IPS-20b (cell line): ENCODE results near the gene BCAP31.

Experiments used
- H3K27ac ChIP-seq: one replicate; pipeline ENCODE4 v1.5.1; 2013; ENCODE audit warnings: low read length
- H3K27me3 ChIP-seq: 2 replicates; pipeline ENCODE4 v1.6.1; 2013; ENCODE audit warnings: mild to moderate bottlenecking, low read length, inconsistent platforms; ENCODE audit not compliant: insufficient read depth
- H3K36me3 ChIP-seq: 2 replicates; pipeline ENCODE4 v1.6.1; 2013; ENCODE audit warnings: low read depth, mild to moderate bottlenecking, inconsistent platforms, low read length, moderate library complexity; ENCODE audit not compliant: insufficient read depth
- H3K4me1 ChIP-seq: 2 replicates; pipeline ENCODE4 v1.6.1; 2013; ENCODE audit warnings: mild to moderate bottlenecking, control low read depth, inconsistent platforms, low read length, moderate library complexity; ENCODE audit not compliant: insufficient read depth
- H3K4me3 ChIP-seq: 2 replicates; pipeline ENCODE4 v1.5.1; 2013; ENCODE audit warnings: mild to moderate bottlenecking, low read length, inconsistent platforms
- H3K9ac ChIP-seq: 2 replicates; pipeline ENCODE4 v1.6.1; 2013; ENCODE audit warnings: low read depth, mild to moderate bottlenecking, inconsistent platforms, low read length, moderate library complexity
- H3K9me3 ChIP-seq: 2 replicates; pipeline ENCODE4 v1.6.1; 2013; ENCODE audit warnings: mild to moderate bottlenecking, low read depth, low read length, inconsistent platforms; ENCODE audit not compliant: insufficient read depth

BCAP31 gene

GRCh38 chrX:153659268-153659667 is 64.9 kb downstream of the BCAP31 start:
- Histone ChIP-seq H3K36me3 (no peaks in the 10 kb centered on the region), H3K9me3 (no peaks in the 10 kb centered on the region), H3K4me1 (no peaks in the 10 kb centered on the region), H3K4me3 (no peak overlapping the region), H3K9ac (no peak overlapping the region), H3K27ac (no peak overlapping the region), H3K27me3 (peaks cover 21% of the 10 kb centered on the region)

DNA sequence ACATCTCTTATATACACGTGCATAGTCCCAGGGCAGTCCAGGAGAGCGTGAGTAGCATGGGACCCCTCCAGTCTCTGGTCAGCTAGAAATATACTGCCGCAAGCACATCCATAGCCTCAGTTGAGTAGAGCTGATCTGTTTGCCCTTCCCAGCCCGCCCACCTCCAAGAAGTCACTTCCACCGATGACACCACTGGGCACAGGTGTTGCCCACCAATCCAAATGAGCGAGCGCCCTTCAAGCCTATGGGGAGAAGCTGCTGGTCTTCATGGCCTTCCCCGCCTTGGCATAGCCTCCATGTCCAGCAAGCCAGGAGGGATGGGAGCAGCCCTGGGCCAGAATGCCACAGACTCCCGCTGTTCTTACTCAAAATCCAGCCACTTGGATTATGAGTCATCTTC is 67.0 kb downstream of the BCAP31 start:
- Histone ChIP-seq H3K9ac (no peak overlapping the region), H3K27me3 (peaks cover 12% of the 10 kb centered on the region), H3K4me1 (no peaks in the 10 kb centered on the region), H3K9me3 (no peaks in the 10 kb centered on the region), H3K36me3 (no peaks in the 10 kb centered on the region), H3K27ac (no peak overlapping the region), H3K4me3 (no peak overlapping the region)

DNA sequence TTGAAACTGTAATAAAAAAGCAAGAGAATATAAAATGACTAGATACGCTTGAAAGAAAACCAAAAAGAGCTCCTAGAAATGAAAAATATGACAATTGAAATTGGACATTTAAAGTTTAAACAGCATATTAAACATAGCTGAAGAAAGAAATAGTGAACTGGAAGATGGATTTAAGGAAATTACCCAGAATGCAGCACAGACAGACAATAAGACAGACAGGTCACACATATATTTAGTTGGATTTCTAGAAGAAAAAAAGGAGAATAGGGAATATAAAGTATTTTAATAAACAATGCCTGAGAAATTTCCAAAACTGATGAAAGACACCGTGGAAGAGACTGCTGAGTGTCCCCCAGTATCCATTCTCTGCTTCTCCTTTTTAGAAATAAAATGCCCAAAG is 70.6 kb downstream of the BCAP31 start:
- H3K36me3 ChIP-seq = no peaks in the 10 kb centered on the region
- H3K9ac ChIP-seq = no peak overlapping the region
- peaks cover 11% of the 10 kb centered on the region for H3K27me3 ChIP-seq
- no peaks in the 10 kb centered on the region for H3K9me3 ChIP-seq
- no peaks in the 10 kb centered on the region for H3K4me1 ChIP-seq
- H3K27ac ChIP-seq = no peak overlapping the region
- H3K4me3 ChIP-seq = no peak overlapping the region

GRCh38 chrX:153651540-153652079 is 72.6 kb downstream of the BCAP31 start:
- H3K9me3 ChIP-seq = no peaks in the 10 kb centered on the region
- H3K27ac ChIP-seq = no peak overlapping the region
- no peaks in the 10 kb centered on the region for H3K36me3 ChIP-seq
- no peak overlapping the region for H3K4me3 ChIP-seq
- no peak overlapping the region for H3K9ac ChIP-seq
- no peaks in the 10 kb centered on the region for H3K4me1 ChIP-seq
- peaks cover 29% of the 10 kb centered on the region for H3K27me3 ChIP-seq

DNA sequence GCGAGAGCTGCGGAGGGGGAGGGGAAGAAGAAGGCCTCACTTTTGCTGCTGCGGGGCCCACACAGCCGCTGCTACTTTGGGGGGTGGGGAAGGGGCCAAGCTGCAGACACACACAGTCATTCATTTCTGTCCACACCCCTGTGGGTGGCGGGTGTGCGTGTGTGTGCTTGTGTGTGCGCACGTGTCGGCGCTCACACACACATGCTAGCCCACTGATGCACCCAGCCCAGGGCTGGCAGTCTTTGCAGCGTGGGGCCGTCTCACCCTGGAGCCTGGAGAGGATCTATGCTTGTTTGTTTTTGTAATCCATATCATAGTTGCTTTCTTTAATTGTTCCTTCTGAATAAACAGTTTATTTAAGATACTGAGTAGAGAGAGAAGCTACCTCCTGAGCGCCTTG is 73.2 kb downstream of the BCAP31 start:
- Histone ChIP-seq H3K4me3 (no peak overlapping the region), H3K9me3 (no peaks in the 10 kb centered on the region), H3K27me3 (peaks cover 36% of the 10 kb centered on the region), H3K27ac (no peak overlapping the region), H3K4me1 (no peaks in the 10 kb centered on the region), H3K9ac (no peak overlapping the region), H3K36me3 (no peaks in the 10 kb centered on the region)
